PC-3 (cell line): ENCODE data around the gene CERS5. TPM values are rescaled to one million over a fixed set of nuclear protein-coding genes. Genes with fewer than 3 reads are reported as not detected.

Experiments used
- ATAC-seq: fragments of 200-7000 bp; cut with Tn5 transposase; 2 replicates; pipeline ENCODE4 v1.9.1; 2020; ENCODE audit warnings: mild to moderate bottlenecking, moderate library complexity
- BruUV-seq: library from RNA; stranded (reverse); fragments of 400-500 nt; replicated peaks from 2 replicates; lab custom pipeline; 2021; lab: Mats Ljungman, UMichigan
- CTCF ChIA-PET: fragments of 300-600 bp; sonication (Branson Sonifier 250); formaldehyde crosslinking; loops from one replicate; lab custom pipeline; 2022; ENCODE audit warnings: antibody characterized with exemption; lab: Charles Lee
- POLR2A ChIA-PET: fragments of 300-600 bp; sonication (Branson Sonifier 250); formaldehyde crosslinking; loops from one replicate; lab custom pipeline; 2022; ENCODE audit warnings: antibody characterized with exemption; ENCODE audit not compliant: unreplicated experiment; lab: Charles Lee
- DNase-seq: peaks from one replicate; pipeline ENCODE4 v3.0.0-alpha.2; 2015
- H2AFZ ChIP-seq: fragments of 300-600 bp; sonication (generic); 2 replicates; pipeline ENCODE4 v1.6.0; 2016; ENCODE audit warnings: antibody characterized with exemption, low read length
- H3F3A ChIP-seq: fragments of 300-600 bp; sonication (generic); one replicate; pipeline ENCODE4 v1.6.0; 2017; ENCODE audit warnings: antibody characterized with exemption, low read length, control low read depth, mild to moderate bottlenecking; ENCODE audit not compliant: unreplicated experiment
- H3K27ac ChIP-seq: fragments of 300-600 bp; sonication (generic); 2 replicates; pipeline ENCODE4 v1.5.1; 2016; ENCODE audit warnings: mild to moderate bottlenecking, low read length
- H3K27me3 ChIP-seq: fragments of 300-600 bp; sonication (generic); 2 replicates; pipeline ENCODE4 v1.6.1; 2016; ENCODE audit warnings: low read length, mixed read lengths
- H3K36me3 ChIP-seq: fragments of 300-600 bp; sonication (generic); 2 replicates; pipeline ENCODE4 v1.6.1; 2016; ENCODE audit warnings: low read depth, mixed run types, low read length, mixed read lengths
- H3K4me1 ChIP-seq: fragments of 300-600 bp; sonication (generic); 2 replicates; pipeline ENCODE4 v1.5.1; 2016; ENCODE audit warnings: low read length; ENCODE audit not compliant: insufficient read depth
- H3K4me2 ChIP-seq: fragments of 300-600 bp; sonication (generic); 2 replicates; pipeline ENCODE4 v1.6.0; 2016; ENCODE audit warnings: low read length
- H3K4me3 ChIP-seq: fragments of 300-600 bp; sonication (generic); 2 replicates; pipeline ENCODE4 v1.5.1; 2016; ENCODE audit warnings: mild to moderate bottlenecking, low read length, mixed read lengths
- H3K79me2 ChIP-seq: fragments of 300-600 bp; sonication (generic); 2 replicates; pipeline ENCODE4 v1.6.1; 2017; ENCODE audit warnings: low read length, mixed read lengths
- H3K9ac ChIP-seq: fragments of 300-600 bp; sonication (generic); 2 replicates; pipeline ENCODE4 v1.6.0; 2016; ENCODE audit warnings: mild to moderate bottlenecking, low read length
- H3K9me2 ChIP-seq: fragments of 300-600 bp; sonication (generic); replicated peaks from 2 replicates; pipeline ENCODE4 v1.6.1; 2016; ENCODE audit warnings: mixed run types, low read length, mixed read lengths
- H3K9me3 ChIP-seq: fragments of 300-600 bp; sonication (generic); 2 replicates; pipeline ENCODE4 v1.6.1; 2016; ENCODE audit warnings: low read length, mixed read lengths
- H4K20me1 ChIP-seq: fragments of 300-600 bp; sonication (generic); 2 replicates; pipeline ENCODE4 v1.6.1; 2016; ENCODE audit warnings: low read length, mixed read lengths
- EZH2 ChIP-seq: fragments of 300-600 bp; sonication (generic); IDR thresholded peaks from one replicate; pipeline ENCODE4 v1.6.1; 2017; ENCODE audit warnings: antibody characterized with exemption, mild to moderate bottlenecking, low read length; ENCODE audit not compliant: unreplicated experiment
- EZH2phosphoT487 ChIP-seq: fragments of 300-600 bp; sonication (generic); IDR thresholded peaks from 2 replicates; pipeline ENCODE4 v1.6.1; 2018; ENCODE audit warnings: mild to moderate bottlenecking, antibody characterized with exemption, low read length, borderline replicate concordance
- intact Hi-C: fragments of 100-400 bp; cut with micrococcal nuclease; formaldehyde crosslinking; loops from 2 replicates; pipeline ENCODE4 v1.9.0; 2023
- total RNA-seq: library from RNA; depleted of rRNA; stranded (reverse); fragments of >200 nt; gene quantifications from 2 replicates; pipeline ENCODE4 v1.2.3, GENCODE V29; 2014
- TF ChIP-seq, protein P1 (sequence below): fragments of 300-600 bp; sonication (generic); conservative IDR thresholded peaks from 2 replicates; pipeline ENCODE4 v1.5.1; 2017; ENCODE audit warnings: antibody characterized with exemption, low read depth, mild to moderate bottlenecking, low read length

Gene CERS5
- total RNA-seq, 1 experiment from 2014 or later, result 24.9 TPM

DNA sequence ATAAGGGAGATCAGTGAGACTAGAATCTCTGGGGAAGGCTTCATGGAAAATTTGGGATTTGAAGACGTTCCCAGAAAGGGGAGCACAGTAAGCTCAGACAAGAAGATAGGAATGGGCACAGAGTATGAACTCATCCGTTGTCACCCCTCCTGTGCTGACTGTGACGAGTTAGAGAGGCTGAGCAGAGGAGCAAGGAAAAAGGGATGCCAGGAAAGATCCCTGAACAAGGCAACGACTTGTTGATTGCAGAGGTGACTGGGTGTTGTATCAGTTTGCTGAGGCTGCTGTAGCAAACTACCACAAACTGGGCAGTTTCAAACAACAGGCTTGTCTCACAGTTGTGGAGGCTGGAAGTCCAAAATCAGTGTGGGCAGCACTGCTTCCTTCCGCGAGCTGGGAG is 69.2 kb downstream of the CERS5 start:
- H3K36me3 ChIP-seq, result peaks cover 53% of the 10 kb centered on the region
- POLR2A ChIA-PET, result no interaction called here
- CTCF ChIA-PET, result no interaction called here

DNA sequence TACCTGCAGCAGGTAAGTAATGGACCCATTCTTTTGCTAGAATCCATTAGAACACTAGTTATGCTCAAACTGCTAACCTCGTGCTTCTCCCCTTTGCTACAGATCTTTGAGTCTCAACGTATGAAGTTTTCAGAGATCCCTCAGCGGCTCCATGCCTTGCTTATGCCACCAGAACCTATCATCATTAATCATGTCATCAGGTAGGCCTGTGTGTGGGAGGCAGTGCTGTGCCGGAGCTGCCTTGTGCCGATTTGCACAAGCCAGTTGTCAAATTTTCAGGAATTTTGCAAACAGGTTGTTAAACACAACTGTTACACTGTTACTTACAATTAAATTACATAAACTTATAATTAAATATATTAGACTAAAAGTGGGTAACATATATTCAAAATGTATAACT is 76.8 kb downstream of the CERS5 start:
- ChIA-PET POLR2A (no interaction called here), CTCF (interaction anchor here (1.1 kb wide), 1 partner anchor 11 kb away, joined by 3 read pairs; no protein-coding TSS in a partner anchor)
- no peak for TF ChIP-seq EZH2phosphoT487
- no peak for TF ChIP-seq EZH2
- TF ChIP-seq, protein P1, sequence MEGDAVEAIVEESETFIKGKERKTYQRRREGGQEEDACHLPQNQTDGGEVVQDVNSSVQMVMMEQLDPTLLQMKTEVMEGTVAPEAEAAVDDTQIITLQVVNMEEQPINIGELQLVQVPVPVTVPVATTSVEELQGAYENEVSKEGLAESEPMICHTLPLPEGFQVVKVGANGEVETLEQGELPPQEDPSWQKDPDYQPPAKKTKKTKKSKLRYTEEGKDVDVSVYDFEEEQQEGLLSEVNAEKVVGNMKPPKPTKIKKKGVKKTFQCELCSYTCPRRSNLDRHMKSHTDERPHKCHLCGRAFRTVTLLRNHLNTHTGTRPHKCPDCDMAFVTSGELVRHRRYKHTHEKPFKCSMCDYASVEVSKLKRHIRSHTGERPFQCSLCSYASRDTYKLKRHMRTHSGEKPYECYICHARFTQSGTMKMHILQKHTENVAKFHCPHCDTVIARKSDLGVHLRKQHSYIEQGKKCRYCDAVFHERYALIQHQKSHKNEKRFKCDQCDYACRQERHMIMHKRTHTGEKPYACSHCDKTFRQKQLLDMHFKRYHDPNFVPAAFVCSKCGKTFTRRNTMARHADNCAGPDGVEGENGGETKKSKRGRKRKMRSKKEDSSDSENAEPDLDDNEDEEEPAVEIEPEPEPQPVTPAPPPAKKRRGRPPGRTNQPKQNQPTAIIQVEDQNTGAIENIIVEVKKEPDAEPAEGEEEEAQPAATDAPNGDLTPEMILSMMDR, result no peak
- peaks cover 18% of the 10 kb centered on the region for H3K79me2 ChIP-seq
- H3F3A ChIP-seq, result peaks cover 13% of the 10 kb centered on the region
- no peak overlapping the region for H3K9ac ChIP-seq
- H3K4me1 ChIP-seq, result peaks cover 40% of the 10 kb centered on the region
- DNase-seq (no peak), ATAC-seq (no peak)
- H3K9me3 ChIP-seq, result no peaks in the 10 kb centered on the region
- peaks cover 4% of the 10 kb centered on the region; the same call in 1 of the 2 replicates for H4K20me1 ChIP-seq
- no peak overlapping the region for H3K27ac ChIP-seq
- intact Hi-C loops, result no loop called here
- no peak overlapping the region for H3K4me3 ChIP-seq
- H3K4me2 ChIP-seq, result no peak overlapping the region
- BruUV-seq, result no TSS peak
- H3K36me3 ChIP-seq, result peaks cover 58% of the 10 kb centered on the region
- H3K9me2 ChIP-seq, result no peaks in the 10 kb centered on the region
- no peaks in the 10 kb centered on the region for H3K27me3 ChIP-seq
- H2AFZ ChIP-seq, result no peak overlapping the region

More for the DNA sequence above, 69.2 kb downstream of the CERS5 start:
- no peaks in the 10 kb centered on the region for H3F3A ChIP-seq
- H3K27ac ChIP-seq, result no peak overlapping the region
- H3K4me1 ChIP-seq, result peaks cover 15% of the 10 kb centered on the region
- intact Hi-C loops, result no loop called here
- H3K27me3 ChIP-seq, result no peaks in the 10 kb centered on the region
- no peaks in the 10 kb centered on the region for H3K9me3 ChIP-seq
- no peak overlapping the region for H3K9ac ChIP-seq
- H3K4me3 ChIP-seq, result no peak overlapping the region
- H2AFZ ChIP-seq, result no peak overlapping the region
- ATAC-seq (no peak), DNase-seq (no peak)
- BruUV-seq, result no TSS peak
- no peak overlapping the region for H3K4me2 ChIP-seq
- H3K9me2 ChIP-seq, result no peaks in the 10 kb centered on the region
- TF ChIP-seq EZH2, result no peak
- TF ChIP-seq, protein P1, result no peak
- TF ChIP-seq EZH2phosphoT487, result no peak
- H3K79me2 ChIP-seq, result no peaks in the 10 kb centered on the region
- H4K20me1 ChIP-seq, result no peaks in the 10 kb centered on the region

DNA sequence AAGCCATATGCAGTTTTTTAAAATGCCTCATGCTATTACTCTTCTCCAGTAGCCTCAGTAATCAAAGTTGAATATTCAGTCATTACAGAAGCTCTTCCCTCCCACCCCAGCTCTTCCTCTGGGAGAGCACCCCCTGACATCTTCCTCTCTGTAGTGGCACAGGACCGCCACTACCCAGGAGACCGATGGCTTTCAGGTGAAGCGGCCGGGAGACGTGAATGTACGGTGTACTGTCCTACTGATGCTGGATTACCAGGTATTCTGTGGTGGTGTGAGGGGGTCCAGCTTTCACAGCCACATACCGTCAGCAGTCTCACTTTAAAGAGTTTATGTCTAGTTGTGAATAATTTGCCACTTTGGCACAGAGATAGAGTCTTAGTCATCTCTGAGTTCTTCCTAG is 77.4 kb downstream of the CERS5 start:
- no peaks in the 10 kb centered on the region for H3K9me3 ChIP-seq
- TF ChIP-seq EZH2phosphoT487 (no peak), EZH2 (no peak)
- TF ChIP-seq, protein P1, result no peak
- DNase-seq (no peak), ATAC-seq (no peak)
- H2AFZ ChIP-seq, result no peak overlapping the region
- H3K4me3 ChIP-seq, result no peak overlapping the region
- peaks cover 4% of the 10 kb centered on the region; the same call in 1 of the 2 replicates for H4K20me1 ChIP-seq
- no TSS peak for BruUV-seq
- CTCF ChIA-PET, result interaction anchor here (1.1 kb wide), 1 partner anchor 12 kb away, joined by 3 read pairs; no protein-coding TSS in a partner anchor
- H3F3A ChIP-seq, result peaks cover 13% of the 10 kb centered on the region
- peaks cover 40% of the 10 kb centered on the region for H3K4me1 ChIP-seq
- peaks cover 54% of the 10 kb centered on the region for H3K36me3 ChIP-seq
- intact Hi-C loops, result loop anchor here (10.0 kb wide), 1 partner anchor 225 kb away; no protein-coding TSS in a partner anchor
- no peaks in the 10 kb centered on the region for H3K27me3 ChIP-seq
- no peaks in the 10 kb centered on the region for H3K9me2 ChIP-seq
- H3K79me2 ChIP-seq, result peaks cover 21% of the 10 kb centered on the region
- POLR2A ChIA-PET, result no interaction called here
- H3K9ac ChIP-seq, result no peak overlapping the region
- H3K27ac ChIP-seq, result no peak overlapping the region
- H3K4me2 ChIP-seq, result no peak overlapping the region
